GM03348 (cell line): ENCODE measurements around the gene FOXD4L6.
"Not testable (repeated sequence)": the region's sequence is repeated elsewhere in the genome, so short reads cannot be mapped to it uniquely, and the experiment has no call there.

Source experiments
- DNase-seq: peaks from one replicate; pipeline ENCODE4 v3.0.0; 2012; ENCODE audit warnings: low spot score

The FOXD4L6 gene

DNA sequence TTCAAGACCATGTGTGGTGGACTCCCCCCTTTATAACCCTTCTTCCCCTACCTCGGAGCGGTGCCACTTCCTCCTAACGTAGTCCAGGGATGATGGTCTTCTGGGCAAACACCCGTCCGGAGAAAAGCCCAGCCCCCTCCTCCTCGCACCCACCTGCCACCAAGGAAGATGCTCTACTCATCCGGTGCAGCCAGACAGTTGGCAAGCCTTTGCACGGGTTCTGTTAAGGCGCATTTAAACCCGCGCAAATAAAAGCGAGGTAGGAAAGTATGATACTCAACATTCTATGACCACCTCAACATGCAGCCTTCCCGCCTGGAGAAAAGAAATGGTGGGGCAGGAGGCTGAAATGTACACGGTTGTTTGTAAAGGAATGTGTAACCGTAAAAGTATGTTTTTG lies at the start of gene FOXD4L6:
Gene FOXD4L6, minus strand, starts transcription at position 101 of the 400 bp plus-strand sequence. CDS start 298 bp downstream, outside the sequence.
- DNase-seq, result not testable (repeated sequence)

DNA sequence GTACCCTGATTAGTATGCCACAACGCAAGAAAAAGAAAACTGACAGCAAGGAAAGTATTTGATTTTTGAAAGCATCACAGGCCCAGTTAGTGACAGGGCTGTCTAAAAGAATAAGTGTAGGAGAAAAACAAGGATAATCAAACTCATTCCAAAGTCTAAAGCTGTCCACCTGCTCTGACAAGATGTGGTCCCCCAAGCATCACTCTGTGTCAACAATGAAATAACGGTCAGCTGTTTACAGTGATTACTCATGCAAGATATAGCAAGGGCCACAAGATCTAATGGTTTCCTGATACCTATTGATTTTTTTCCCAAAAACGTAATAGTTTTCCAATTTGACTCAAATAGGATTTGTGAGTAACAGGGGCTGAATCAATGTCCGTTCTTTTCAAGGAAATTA lies 46.5 kb upstream of the FOXD4L6 start:
- not testable (repeated sequence) for DNase-seq

DNA sequence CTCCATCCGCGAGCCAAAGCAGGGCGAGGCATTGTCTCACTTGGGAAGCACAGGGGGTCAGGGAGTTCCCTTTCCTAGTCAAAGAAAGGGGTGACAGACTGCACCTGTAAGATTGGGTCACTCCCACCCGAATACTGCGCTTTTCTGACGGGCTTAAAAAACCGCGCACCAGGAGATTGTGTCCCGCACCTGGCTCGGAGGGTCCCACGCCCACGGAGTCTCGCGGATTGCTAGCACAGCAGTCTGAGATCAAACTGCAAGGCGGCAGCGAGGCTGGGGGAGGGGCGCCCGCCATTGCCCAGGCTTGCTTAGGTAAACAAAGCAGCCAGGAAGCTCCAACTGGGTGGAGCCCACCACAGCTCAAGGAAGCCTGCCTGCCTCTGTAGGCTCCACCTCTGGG lies 21.6 kb upstream of the FOXD4L6 start:
- DNase-seq, result not testable (repeated sequence)

DNA sequence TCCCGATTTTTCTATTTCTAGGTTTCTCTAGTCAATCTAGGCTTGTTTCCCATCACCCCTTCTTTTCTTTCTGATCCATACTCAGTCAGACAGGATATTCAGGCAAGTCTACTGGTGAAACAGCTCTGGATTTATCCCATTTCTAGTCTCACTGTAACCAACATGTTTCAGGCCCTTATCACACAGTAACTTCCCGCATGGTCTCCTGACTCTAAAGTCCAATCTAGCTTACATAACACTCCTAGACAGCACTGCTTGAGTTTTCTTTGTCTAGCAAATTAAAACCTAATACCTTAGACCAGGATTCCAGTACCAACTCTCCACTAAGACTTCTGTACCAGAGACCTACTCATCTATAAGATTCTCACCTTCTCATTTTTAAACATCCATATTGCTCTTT lies 13.4 kb upstream of the FOXD4L6 start:
- not testable (repeated sequence) for DNase-seq

DNA sequence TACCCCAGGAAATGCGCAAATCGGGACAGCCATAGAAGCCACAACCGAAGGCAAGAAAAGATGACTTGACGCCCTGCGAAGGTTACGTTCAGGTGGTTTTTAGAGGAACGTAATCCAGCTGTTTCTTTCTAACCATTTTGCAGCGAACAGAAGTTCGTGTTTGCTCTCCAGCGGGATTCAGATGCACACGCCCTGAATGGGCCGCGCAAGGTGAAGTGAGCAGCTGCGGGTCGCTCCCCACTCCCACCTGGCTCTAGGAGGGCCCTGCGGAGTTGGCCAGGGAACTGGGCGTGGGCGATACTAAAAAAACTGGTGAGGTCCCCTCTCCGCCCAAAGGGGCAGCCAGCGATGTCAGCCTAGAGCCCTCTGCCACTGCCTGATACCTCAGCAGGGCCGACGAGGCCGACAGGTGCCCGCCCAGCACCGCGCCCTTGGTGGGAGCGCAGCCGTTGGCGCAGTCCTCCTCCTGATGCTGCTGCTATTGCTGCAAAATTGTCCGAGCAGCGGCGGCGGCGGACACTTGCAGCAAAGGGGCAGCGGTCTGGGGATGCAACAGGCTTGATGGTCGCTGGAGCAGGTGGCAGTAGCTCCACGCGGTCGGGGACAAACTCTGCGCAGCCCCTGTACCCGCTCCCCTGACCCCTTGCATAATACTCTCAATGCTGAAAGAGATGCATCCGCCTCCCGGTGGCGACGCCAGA lies 1.6 kb downstream of the FOXD4L6 start:
- DNase-seq, result not testable (repeated sequence)

DNA sequence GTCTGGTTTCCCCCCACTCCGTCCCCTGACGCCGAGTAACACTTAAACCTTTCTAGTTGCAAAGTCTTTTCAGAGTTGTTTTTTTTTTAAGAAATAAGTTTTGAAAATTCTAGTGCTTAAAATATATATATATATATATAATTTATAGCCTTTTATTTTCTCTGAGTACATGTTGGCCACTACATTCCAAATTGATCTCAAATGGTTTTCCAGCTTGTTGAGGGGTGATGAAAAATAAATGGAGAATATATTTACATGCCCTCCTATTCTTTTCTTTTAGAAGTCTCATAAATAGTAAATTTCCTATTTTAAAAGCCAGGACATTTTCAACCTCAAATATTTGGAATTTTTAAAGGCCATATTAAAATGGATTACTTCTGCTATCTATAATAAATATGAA lies 2.5 kb downstream of the FOXD4L6 start:
- DNase-seq, result not testable (repeated sequence)

DNA sequence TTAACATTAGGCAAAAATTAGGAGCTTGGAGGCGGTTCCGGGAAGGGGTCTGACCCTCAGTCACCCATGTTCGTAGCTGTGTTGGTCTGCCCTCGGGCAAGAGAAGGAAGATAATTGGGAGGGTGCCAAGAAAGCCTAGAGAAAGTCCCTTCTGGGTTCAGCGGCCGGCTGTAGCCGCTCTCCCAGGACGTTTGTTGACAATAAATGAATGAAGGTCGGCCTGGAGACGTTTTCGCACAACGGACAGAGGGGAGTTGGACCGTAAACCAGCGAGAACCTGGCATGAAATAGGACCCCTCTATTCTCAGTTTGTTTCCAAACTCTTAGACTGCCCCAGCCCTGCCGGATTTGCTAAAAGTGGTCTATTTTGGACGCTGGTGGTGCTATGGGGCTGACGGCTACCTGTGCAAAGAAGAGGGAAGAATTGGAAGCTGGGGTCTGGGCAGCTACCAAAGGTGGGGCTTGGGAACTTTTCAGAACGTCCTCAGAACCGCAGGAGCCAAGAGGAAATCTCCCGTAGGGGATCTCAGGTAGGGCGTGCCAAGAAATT lies 3.3 kb downstream of the FOXD4L6 start:
- DNase-seq, result not testable (repeated sequence)

DNA sequence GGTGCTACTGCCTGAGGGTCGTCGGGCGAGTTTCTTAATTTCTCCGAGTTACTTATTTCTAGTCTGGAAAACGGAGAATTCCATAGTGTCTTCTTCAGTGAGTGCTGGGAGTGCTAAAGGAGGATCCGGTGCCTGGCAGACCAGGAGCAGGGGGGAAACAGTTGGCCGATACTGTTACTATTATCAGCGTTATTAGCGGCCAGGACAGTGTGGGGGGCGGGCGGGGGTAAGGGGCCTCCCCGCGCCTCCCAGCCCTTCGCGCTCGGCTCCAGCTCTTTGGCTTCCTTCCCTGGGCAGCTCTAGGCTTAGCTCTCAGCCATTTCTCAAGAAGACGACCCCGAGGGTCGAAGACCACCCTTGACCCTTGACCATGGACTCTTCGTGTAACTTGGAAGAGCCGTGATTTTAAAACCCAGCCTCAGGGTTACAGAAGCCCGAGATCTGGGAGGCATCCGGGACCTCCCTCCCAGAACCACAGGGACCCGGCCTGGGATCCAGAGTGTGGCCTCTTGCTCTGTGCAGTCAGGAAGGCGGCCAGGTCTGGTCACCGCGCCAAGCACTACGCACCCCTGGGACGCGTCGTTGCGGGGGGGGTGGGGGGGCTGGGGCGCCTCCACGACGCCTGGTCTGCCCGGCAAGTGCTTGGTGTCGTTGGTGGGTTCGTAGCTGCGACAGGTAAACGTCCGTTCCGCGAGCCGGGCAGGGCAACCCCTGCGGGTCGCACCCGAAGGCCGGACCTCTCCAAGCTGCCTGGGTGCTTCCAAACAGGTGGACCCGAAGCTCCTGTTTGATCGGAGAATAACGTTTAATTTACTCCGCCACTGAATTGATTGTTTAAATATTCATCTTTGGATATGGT lies 4.0 kb downstream of the FOXD4L6 start:
- not testable (repeated sequence) for DNase-seq

DNA sequence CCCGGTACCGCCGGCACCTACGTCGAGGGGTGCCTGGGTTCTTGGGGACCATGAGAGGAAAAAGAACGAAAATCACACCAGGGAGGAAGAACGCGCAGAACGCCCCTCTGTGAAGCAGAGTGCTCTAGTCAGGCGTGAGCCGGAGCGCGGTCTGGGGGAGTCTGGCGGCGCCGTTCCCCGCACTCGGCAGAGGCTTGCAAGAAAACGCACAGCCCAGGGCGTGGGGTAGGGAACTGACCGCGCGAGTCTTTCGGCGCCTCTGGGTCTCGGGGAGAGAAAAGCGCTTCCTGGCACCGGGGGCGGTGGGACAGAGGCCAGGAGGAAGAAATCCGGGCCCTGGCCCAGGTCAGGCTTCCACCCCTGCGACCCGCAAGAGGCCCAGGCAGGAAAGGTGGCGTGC lies 4.7 kb downstream of the FOXD4L6 start:
- not testable (repeated sequence) for DNase-seq

DNA sequence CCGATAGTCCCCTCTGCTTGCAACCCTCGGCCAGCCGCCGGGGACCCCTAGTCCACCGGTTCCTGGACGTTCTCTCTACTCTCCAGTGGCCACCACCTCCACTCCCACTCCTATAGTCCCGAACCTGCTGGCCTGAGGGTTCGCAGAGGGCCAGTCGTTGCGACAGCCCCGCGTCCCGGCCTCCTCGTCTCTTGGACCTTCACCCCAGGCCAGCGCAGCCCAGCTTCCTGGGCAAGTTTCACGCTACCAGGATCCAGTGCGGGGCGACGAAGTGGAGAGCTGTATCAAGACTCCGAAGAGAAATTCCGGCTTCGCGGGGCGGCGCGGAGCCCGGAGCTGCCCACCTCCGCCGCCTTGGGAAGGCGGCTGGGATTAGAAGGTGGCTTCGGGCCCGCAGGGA lies 5.1 kb downstream of the FOXD4L6 start:
- DNase-seq, result not testable (repeated sequence)

DNA sequence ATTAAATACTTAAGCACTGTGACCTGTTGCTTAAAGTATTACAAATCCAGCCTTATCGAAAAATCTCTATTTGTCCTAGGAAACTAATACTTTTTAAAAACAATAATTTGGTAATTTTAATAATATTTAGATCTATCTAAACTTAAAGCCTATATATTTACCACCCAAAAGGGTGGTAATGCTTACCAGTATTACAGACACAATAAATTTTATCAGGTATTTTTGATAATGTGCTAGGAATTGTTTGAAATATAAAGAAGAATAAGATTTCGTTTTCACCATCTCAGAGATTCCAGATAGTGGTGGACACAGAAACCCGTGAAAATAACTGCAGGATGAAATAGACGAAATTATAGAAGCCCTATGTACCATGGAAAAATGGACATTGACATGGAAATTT lies 7.8 kb downstream of the FOXD4L6 start:
- not testable (repeated sequence) for DNase-seq

DNA sequence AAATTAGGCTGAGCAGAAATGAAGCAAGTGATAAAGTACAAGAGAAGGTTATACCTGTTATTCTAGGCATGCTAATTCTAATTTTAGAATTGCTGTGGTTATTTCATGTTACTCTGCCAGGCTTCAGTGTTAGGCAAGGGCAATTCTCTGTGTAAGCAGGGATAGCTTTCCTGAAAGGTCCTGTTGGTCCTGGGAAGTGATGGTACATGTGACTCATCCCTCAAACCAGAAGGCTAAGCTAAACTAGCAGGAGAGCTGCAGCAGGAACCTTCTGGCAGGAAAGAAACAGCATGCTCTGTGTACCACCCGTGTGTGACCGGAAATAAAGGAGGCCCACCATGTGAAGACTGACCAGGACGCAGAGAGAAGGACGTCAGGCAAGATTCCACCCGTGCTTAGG lies 8.8 kb downstream of the FOXD4L6 start:
- not testable (repeated sequence) for DNase-seq

DNA sequence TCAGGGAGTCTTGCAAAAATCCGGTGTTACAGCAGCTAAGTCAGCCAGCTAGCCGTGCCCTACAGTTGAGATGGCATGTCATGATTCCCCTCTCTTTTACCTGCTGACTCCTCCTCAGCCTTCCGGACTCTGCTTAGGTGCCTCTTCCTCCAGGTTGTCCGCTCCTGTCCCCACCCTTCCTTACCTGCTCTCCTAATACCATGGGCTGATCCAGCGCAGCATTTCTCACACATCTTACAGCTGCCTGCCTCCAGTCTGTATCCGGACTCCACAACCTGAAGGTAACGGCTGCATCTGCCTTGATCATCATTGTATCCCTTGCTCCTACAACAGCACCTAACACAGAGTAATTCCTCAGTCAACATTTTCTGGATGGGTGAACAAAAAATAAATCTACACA lies 9.2 kb downstream of the FOXD4L6 start:
- not testable (repeated sequence) for DNase-seq

DNA sequence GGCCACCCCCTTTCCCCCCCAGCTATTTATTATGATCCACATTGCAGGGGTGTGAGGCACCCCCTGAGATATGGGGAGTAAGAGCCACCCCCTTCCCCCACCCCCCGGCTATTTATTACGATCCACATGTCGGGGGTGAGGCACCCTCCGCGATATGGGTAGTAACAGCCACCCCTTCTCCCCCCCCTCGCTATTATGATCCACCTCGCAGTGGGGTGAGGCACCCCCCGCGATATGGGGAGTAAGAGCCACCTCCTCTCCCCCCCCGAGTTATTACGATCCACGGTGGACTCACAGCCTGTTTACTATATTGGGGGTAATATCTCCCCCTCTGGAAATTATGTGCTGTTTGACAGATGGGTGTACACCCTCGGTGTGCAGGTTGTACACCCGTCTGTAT lies 15.1 kb downstream of the FOXD4L6 start:
- not testable (repeated sequence) for DNase-seq

DNA sequence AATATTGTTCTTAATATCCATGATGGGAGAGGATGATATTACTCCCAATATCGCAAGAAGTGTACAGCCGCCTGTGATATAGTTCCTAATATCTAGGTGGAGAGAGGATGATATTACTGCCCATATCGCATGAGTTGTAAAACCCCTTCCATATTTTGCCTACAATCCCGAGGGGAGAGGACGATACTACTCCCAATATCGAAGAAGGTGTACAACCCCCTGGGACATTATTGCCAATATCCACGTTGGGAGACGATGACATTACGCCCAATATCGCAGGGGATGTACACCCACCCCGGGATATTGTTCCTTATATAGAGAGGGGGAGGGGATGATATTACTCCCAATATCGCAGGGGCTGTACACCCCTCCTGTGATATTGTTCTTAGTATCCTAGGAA lies 17.1 kb downstream of the FOXD4L6 start:
- DNase-seq, result not testable (repeated sequence)

DNA sequence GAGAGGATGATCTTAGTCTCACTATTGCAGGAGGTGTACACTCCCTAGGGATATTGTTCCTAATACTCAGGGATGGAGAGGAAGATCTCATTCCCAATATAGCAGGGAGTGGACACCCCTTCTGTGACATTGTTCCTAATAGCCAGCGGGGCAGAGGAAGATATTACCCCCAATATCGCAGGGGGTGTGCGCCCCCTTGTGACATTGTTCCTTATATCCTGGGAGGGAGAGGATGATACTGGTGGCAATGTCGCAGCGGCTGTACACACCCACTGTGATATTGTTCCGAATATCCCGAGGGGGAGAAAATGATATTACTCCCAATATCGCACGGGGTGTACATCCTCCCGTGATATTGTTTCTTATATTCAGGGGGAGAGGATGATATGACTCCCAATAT lies 17.6 kb downstream of the FOXD4L6 start:
- DNase-seq, result not testable (repeated sequence)

DNA sequence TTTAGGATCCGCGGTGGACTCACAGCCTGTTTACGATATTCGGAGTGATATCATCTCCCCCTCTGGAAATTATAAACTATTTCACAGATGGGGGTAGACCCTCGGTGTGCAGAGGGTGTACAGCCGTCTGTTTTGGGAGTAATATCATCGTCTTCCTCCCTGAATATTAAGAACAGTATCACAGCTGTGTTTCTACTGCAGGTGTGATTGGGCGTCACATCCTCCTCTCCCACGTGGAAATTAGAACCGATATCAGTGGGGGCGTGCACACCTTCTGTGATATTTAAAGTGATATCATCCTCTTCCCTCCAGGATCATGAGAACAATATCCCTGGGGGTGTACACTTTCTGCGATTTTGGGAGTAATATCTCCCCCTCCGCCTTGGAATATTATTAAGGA lies 19.2 kb downstream of the FOXD4L6 start:
- not testable (repeated sequence) for DNase-seq

DNA sequence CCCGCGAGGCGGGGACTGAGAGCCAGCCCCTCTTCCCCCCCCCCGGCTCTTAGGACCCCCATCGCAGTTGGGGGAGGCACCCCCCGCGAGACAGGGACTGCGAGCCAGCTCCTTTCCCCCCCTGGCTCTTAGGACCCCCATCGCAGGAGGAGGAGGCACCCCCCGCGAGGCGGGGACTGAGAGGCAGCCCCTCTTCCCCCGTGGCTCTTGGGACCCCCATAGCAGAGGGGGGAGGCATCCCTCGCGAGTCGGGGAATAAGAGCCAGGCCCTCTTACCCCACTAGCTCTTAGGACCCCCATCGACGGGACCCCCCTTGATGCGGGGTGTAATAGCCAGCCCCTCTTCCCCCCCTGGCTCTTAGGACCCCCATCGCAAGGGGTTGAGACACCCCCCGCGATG lies 19.7 kb downstream of the FOXD4L6 start:
- not testable (repeated sequence) for DNase-seq

DNA sequence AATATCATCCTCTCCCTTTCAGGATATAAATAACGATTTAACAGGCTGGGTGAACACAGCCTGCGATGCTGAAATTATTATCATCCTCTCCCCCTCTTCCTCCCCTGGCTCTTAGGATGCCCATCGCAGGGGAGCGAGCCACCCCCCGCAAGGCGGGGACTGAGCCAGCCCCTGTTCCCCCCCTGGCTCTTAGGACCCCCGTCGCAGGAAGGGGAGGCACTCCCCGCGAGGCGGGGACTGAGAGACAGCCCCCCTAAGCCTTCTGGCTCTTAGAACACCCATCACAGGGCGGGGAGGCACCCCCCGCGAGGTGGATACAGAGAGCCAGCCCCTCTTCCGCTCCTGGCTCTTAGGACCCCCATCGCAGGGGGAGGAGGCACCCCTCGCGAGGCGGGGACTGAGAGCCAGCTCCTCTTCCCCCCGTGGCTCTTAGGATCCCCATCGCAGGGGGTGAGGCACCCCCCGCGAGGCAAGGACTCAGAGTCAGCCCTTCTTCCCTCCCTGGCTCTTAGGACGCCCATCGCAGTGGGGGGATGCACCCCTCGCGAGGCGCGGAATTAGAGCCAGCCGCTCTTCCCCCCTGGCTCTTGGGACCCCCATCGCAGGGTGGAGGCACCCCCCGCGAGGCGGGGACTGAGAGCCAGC lies 21.9 kb downstream of the FOXD4L6 start:
- not testable (repeated sequence) for DNase-seq

DNA sequence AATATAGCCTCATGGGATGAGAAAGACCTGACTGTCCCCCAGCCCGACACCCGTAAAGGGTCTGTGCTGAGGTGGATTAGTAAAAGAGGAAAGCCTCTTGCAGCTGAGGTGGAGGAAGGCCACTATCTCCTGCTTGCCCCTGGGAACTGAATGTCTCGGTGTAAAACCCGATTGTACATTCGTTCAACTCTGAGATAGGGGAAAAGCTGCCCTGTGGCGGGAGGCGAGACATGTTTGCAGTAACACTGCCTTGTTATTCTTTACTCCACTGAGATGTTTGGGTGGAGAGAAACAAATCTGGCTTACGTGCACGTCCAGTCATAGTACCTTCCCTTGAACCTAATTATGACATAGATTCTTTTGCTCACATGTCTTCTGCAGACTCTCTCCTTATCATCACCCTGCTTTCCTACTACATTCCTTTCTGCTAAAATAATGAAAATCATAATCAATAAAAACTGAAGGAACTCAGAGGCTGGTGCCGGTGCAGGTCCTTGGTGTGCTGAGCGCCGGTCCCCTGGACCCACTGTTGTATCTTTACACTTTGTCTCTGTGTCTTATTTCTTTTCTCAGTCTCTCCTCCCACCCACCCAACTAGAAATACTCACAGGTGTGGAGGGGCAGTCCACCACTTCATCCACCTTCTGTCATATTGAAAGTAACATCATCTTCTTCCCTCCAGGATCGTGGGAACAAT lies 22.8 kb downstream of the FOXD4L6 start:
- not testable (repeated sequence) for DNase-seq

DNA sequence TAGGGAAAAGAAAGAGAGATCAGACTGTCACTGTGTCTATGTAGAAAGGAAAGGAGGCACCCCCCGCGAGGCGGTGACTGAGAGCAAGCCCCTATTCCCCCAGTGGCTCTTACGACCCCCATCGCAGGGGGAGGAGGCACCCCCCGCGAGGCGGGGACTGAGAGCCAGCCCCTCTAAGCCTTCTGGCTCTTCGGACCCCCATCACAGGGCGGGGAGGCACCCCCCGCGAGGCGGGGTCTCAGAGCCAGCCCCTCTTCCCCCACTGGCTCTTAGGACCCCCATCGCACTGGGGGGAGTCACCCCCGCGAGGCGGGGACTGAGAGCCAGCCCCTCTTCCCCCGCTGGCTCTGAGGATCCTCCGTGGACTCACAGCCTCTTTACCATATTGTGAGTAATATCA lies 23.9 kb downstream of the FOXD4L6 start:
- not testable (repeated sequence) for DNase-seq

DNA sequence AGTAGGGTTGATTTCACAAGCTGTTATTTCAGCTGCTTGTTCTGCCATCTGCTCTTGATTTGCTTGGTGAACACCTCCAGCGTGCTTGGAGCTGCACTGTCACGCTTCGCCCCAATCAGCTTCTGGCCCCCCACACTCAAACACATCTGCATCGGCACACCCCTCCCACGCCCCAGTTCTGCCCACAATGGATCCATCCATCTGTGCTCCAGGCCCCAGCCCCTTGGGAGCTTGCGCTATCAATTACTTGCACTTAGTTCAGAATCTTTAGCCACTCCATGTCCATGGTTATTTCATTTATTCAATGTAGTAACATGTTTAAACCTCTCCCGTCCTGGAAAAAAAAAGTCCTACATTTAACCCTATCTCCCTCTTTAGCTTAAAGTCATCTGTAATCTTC lies 28.0 kb downstream of the FOXD4L6 start:
- not testable (repeated sequence) for DNase-seq
